ENCODE data around the gene REXO1.
"Not testable (repeated sequence)": the region's sequence is repeated elsewhere in the genome, so short reads cannot be mapped to it uniquely, and the experiment has no call there.

REXO1 gene

DNA sequence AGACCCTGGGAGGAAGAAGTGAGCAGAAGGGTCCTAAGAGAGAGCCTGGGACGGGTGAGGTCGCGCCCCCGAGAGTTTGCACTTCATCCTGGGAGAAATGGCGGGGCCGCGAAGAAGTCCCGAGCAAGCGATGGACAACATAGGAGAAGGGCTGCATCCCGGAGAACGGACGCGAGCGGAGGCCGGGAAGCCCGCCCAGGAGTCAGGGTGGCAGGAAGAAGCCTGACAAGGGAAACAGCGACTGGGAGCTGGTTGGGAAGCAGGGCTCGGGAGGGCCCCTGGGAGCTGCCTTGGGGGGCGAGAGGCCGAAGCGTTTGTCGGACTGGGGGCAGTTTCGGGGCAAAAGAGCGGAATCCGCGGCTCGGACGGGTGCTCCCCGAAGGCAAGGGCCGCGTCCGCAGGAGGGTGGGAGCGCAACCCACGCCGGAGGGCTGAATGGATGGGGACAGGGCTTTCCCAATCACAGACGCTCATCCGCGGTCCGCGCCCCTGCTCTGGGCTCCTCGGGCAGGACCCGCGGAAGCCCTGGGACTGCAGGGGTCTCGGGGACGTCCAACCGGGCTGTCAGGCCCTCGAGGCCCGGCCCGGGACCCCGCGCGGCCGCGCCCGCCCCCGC, 36.5 kb upstream of the REXO1 start:
- TF ChIP-seq, protein P1, sequence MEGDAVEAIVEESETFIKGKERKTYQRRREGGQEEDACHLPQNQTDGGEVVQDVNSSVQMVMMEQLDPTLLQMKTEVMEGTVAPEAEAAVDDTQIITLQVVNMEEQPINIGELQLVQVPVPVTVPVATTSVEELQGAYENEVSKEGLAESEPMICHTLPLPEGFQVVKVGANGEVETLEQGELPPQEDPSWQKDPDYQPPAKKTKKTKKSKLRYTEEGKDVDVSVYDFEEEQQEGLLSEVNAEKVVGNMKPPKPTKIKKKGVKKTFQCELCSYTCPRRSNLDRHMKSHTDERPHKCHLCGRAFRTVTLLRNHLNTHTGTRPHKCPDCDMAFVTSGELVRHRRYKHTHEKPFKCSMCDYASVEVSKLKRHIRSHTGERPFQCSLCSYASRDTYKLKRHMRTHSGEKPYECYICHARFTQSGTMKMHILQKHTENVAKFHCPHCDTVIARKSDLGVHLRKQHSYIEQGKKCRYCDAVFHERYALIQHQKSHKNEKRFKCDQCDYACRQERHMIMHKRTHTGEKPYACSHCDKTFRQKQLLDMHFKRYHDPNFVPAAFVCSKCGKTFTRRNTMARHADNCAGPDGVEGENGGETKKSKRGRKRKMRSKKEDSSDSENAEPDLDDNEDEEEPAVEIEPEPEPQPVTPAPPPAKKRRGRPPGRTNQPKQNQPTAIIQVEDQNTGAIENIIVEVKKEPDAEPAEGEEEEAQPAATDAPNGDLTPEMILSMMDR (IDR thresholded peaks at IDR 0.05; ENCODE audit: low read depth, low read length), result no peak
- DNase-seq (ENCODE audit: extremely low read depth, low read depth), result no peak

DNA sequence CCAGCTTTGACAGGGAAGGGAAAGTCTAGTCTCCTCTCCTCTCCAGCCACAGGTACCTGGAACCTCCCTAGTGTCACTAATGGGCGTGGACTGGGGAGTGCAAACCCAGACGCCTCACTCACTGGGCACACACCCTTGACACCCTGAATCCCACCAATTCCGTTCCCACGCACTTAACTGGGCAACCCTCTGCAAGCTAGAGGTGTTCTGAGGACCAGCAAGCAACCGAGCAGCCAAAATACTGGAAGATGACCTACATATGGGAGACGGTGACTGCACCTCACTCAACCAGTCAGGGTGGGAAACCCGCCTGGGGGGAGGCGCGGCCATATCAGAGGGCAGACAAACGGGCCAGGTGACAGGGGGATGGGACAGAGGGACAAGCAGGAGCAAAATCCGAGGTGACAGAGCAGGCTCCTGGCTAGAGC, 36.0 kb upstream of the REXO1 start:
- TF ChIP-seq, protein P1 (IDR thresholded peaks at IDR 0.05; ENCODE audit: low read depth, low read length), result no peak
- no peak for DNase-seq (ENCODE audit: extremely low read depth, low read depth)

DNA sequence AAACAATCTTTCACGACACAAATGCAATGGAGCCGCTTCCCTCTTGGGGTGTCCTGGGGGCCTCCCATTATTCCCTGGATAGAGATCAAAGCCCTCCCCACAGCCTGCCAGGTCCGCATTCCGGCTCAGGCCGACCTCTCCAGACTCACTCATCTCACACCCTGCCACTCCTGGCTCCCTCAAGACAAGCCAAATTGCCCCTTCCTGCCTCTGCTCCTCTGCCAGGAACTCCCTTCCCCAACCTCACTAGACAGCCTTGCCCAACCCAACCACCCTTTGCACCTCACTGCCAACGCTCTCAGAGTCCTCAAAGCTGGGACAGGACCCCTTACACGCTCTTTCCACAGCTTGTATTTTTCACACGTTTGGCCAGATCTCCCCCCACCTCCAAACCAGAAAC, 35.5 kb upstream of the REXO1 start:
- no peak for DNase-seq (ENCODE audit: extremely low read depth, low read depth)
- TF ChIP-seq, protein P1 (IDR thresholded peaks at IDR 0.05; ENCODE audit: low read depth, low read length), result no peak

DNA sequence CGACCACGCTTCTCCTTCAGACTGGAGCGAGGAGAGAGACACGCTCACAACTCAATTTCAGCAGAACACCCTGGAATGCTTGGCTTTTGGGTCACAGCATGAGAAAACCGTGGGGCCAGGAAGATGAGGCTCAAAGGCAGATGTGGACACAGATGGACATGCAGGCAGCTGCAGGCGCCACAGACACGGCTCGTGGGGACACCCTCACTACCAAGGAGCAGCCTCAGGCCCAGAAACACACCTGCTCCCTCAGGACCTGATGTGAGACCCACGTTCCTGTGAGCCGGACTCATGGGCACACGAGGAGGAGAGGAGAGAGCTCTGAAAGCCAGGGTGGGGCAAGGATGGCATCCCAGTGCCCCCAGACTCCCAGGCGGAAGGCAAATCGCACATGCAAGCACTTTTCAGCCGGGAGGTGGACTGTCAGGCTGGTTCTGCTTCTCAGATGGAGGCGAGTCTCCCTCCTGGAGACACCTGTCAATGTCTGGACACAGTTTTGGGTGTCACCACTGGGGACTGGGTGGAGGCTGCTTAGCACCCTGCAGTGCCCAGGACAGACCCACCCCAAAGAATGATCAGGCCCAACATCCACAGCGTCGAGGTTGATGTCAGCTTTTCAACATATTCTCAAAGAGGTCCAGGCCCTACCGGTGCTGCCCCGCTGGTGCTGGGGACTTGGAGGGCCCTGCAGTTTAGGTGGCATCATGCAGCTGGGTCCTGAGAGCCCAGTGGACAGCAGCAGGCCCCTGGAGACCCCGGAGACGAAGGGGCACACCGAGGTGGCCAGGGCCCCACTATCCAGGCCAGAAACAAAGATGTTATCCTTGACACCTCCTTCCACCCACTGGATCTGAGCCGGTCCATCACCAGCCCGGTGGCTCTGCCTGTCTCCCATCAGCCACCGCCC, 34.8 kb upstream of the REXO1 start:
- DNase-seq (ENCODE audit: extremely low read depth, low read depth), result no peak
- TF ChIP-seq, protein P1 (IDR thresholded peaks at IDR 0.05; ENCODE audit: low read depth, low read length), result no peak

DNA sequence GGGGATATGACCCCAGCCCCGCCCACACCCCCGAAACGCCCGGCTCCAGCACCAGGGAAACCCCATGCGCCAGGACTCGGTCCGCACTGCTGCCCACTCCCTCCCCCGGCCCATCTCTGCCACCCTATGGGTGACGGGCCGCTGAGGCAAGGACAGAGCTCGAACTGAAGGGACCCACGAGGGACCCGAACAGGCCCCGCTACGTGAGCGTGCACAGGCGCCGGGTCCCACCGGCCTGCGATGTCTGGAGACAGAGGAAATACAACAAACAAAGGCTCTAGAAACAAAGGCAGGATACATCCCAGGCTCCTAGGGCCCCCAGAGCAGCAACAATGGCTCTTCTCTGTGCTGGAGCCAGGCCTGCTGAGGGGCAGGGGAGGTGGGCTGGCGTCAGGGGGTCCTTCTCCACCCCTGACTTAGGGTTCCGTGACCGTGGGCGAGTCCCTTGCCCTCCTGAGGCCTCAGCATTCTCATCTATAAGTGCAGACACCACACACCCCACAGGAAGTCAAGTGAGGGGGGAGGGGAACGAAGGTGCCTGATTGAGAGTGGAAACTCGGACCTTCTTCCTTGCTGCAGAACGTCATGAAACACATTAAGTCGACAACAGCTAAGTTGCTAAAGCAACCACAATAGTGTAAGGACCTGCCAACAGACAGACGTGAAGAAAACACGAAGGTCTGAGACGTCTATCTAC, 34.0 kb upstream of the REXO1 start:
- DNase-seq (ENCODE audit: extremely low read depth, low read depth), result no peak
- TF ChIP-seq, protein P1 (IDR thresholded peaks at IDR 0.05; ENCODE audit: low read depth, low read length), result no peak

DNA sequence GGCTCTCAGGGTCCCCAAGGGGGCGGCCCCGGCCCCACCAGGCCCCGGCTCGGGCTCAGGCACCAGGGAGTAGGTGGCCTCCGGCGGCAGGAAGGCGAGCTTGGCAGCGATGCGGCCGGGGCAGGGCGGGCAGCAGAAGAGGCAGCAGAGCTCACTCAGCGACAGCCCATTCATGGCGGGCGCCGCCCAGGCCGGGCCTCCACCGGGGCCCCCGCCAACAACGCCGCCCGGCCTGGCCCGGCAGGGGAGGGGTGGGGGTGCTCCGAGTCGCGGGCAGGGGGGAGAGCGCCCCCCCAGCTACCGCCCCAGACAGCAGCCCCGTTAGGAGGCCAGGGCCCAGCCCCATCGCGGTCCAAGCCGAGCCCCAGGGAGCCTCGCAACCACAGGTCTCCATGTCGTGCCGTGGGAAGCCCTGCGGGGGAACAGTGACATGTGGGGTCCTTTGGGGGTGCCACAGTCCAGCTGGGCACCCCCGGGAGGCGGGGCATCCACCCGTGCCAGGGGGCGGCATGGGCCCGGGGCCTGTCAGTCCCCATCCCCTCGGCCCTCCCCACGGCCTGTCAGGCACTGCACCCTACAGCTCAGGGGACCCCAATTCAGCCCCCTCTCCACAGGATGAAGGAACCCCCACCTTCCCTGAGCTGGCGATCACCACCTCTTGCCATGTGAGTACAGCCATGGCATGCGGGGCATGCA, 33.3 kb upstream of the REXO1 start:
- not testable (repeated sequence) for DNase-seq (ENCODE audit: extremely low read depth, low read depth)

DNA sequence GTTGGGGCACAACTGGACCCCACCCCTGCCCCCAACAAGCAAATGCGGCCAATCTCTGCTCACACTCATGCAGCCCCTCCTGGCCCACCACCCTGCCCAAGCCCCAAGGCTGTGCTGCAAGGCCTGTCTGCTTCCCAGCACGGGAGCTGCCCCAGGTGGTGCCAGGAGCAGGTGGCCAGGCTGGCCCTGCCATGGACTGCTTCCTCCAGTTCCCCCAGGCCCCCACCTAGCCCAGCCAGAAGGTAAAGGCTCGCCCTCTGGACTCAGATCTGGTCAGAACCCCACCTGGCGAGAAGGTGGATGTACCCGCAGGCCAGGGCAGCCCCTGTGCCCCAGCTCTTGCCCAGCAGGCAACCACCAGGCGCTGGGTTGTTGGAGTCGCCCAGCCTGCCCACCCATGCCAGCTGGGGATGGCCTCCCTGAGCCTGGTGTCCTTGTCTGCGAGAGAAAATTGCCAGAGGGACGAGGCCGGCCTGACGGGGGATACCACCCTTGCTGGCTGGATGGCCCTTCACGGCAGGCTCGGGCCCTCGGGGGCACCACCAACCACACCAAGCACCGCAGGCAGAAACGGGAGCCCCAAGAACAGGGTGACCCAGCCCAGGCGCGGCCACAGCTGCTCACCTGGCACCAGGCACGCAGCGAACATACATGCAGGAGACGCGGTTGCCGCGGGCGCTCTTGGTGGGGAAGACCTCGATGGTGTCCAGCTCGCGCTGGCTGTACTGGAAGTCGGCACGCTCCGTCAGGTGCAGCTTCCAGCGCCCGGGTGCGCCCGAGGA, 32.5 kb upstream of the REXO1 start:
- DNase-seq (ENCODE audit: extremely low read depth, low read depth), result no peak
- TF ChIP-seq, protein P1 (IDR thresholded peaks at IDR 0.05; ENCODE audit: low read depth, low read length), result no peak

DNA sequence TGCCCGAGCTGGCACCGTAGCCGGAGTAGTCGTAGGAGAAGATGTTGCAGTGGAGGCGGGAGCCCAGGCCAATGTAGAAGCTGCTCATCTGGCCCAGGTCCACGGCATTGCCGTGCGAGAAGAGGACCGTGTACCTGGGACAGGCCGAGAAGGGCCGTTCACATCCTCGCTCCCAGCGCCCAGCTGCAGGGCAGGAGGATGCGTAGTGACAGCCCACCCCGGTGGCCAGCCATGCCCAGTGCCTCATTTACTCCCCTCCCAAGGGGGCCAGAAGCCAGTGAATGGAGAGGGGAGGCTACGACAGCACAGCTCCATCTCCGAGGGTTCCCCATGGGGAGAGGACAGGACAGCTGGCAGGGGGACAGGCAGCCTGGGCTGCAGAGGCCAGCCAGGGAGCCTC, 31.7 kb upstream of the REXO1 start:
- not testable (repeated sequence) for DNase-seq (ENCODE audit: extremely low read depth, low read depth)

DNA sequence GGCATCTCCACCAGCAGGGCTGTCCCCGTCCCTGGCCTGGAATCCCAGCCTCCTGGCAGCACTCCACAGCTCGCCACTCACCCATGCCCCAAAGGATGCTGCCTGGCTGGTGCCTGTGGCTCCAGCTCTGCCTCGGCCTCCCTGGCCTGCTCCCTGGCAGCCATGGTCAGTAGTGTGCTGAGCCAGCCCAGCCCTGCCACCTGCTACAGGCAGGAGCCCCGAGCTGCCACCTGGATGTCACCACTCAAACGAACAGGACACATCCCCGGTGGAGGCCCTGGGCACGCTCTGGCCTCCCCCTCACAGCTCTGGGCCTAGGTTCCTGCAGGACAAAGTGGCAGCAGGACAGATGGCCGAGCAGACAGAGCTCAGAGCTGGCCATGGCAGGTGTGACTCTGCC, 30.3 kb upstream of the REXO1 start:
- DNase-seq (ENCODE audit: extremely low read depth, low read depth), result not testable (repeated sequence)

DNA sequence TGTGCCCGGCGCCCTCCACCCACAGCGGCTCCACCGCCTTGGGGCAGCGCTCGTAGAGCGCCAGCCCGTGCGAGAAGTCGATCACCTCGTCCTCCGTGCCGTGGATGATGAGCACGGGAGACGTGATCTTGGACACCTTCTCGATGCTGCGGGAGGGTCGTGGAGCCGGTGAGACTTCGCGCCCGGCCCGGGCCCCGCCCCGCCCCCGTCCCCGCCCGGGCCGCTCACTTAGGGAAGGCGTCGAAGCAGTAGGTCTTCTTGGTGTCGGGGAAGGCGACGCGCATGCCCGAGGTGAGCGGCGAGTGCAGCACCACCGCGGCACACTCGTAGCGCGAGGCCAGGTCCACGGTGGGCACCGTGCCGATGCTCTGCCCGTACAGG, 29.0 kb upstream of the REXO1 start:
- DNase-seq (ENCODE audit: extremely low read depth, low read depth), result not testable (repeated sequence)

All from AG09319 (cell line).